RWPE2 (cell line): ENCODE measurements around the gene ROPN1L.
A peak's percentile ranks its signal among the peaks of the same experiment; 100 is the strongest.

Source experiments
- ATAC-seq: fragments of 200-7000 bp; cut with Tn5 transposase; 3 replicates; pipeline ENCODE4 v1.9.1; 2021; ENCODE audit warnings: low read depth
- DNase-seq: peaks from one replicate; pipeline ENCODE4 v3.0.0-alpha.2; 2020; ENCODE audit warnings: low spot score
- H3K27ac ChIP-seq: fragments of 450-650 bp; 2 replicates; pipeline ENCODE4 v1.5.1; 2017; ENCODE audit warnings: mild to moderate bottlenecking; ENCODE audit not compliant: poor library complexity, severe bottlenecking
- H3K27me3 ChIP-seq: fragments of 250-450 bp; sonication (Bioruptor Pico); 2 replicates; pipeline ENCODE4 v1.5.1; 2021; ENCODE audit warnings: mild to moderate bottlenecking, moderate library complexity; ENCODE audit not compliant: insufficient read depth, poor library complexity, severe bottlenecking
- H3K36me3 ChIP-seq: fragments of 250-450 bp; sonication (Bioruptor Pico); 2 replicates; pipeline ENCODE4 v1.5.1; 2020; ENCODE audit warnings: low read depth, mild to moderate bottlenecking, moderate library complexity
- H3K4me1 ChIP-seq: fragments of 250-450 bp; sonication (Bioruptor Pico); 2 replicates; pipeline ENCODE4 v1.5.1; 2021; ENCODE audit warnings: mild to moderate bottlenecking, moderate library complexity; ENCODE audit not compliant: insufficient read depth, poor library complexity, severe bottlenecking
- H3K4me3 ChIP-seq: fragments of 250-450 bp; sonication (Bioruptor Pico); 2 replicates; pipeline ENCODE4 v1.5.1; 2021; ENCODE audit warnings: mild to moderate bottlenecking, moderate library complexity; ENCODE audit not compliant: severe bottlenecking
- H3K9me3 ChIP-seq: fragments of 250-450 bp; sonication (Bioruptor Pico); 2 replicates; pipeline ENCODE4 v1.5.1; 2021; ENCODE audit warnings: mild to moderate bottlenecking, moderate library complexity; ENCODE audit not compliant: severe bottlenecking
- CTCF ChIP-seq: fragments of 450-650 bp; IDR thresholded peaks from one replicate; pipeline ENCODE4 v1.5.1; 2017; ENCODE audit warnings: mild to moderate bottlenecking, moderate library complexity; ENCODE audit not compliant: poor library complexity, severe bottlenecking

ROPN1L gene

GRCh38 chr5:10465726-10466125, 24.0 kb downstream of the ROPN1L start:
- TF ChIP-seq CTCF = no peak
- Histone ChIP-seq H3K4me3 (no peak overlapping the region), H3K27me3 (no peaks in the 10 kb centered on the region), H3K9me3 (no peaks in the 10 kb centered on the region), H3K36me3 (no peaks in the 10 kb centered on the region), H3K27ac (no peak overlapping the region), H3K4me1 (peaks cover 31% of the 10 kb centered on the region)
- no peak for ATAC-seq
- no peak for DNase-seq

- H3K4me3 ChIP-seq = no peak overlapping the region
- ATAC-seq (no peak), DNase-seq (no peak)
These were observed 24.9 kb downstream of the ROPN1L start for GRCh38 chr5:10466446-10467073.

GRCh38 chr5:10467281-10468198, 25.9 kb downstream of the ROPN1L start:
- DNase-seq (no peak), ATAC-seq (peak; percentile 80)
- H3K4me1 ChIP-seq = peaks cover 21% of the 10 kb centered on the region
- H3K27ac ChIP-seq = peak overlapping the region; percentile 44
- no peak for TF ChIP-seq CTCF
- no peaks in the 10 kb centered on the region for H3K36me3 ChIP-seq
- no peaks in the 10 kb centered on the region for H3K9me3 ChIP-seq
- no peak overlapping the region for H3K4me3 ChIP-seq
- H3K27me3 ChIP-seq = no peaks in the 10 kb centered on the region

More at GRCh38 chr5:10466446-10467073, 24.9 kb downstream of the ROPN1L start:
- peak overlapping the region; percentile 44 for H3K27ac ChIP-seq
- no peaks in the 10 kb centered on the region for H3K36me3 ChIP-seq
- H3K4me1 ChIP-seq = peaks cover 25% of the 10 kb centered on the region
- no peaks in the 10 kb centered on the region for H3K9me3 ChIP-seq
- TF ChIP-seq CTCF = no peak
- no peaks in the 10 kb centered on the region for H3K27me3 ChIP-seq

- TF ChIP-seq CTCF = no peak
- Histone ChIP-seq H3K4me3 (no peak overlapping the region), H3K36me3 (no peaks in the 10 kb centered on the region), H3K4me1 (peaks cover 21% of the 10 kb centered on the region), H3K9me3 (no peaks in the 10 kb centered on the region), H3K27me3 (no peaks in the 10 kb centered on the region), H3K27ac (peak overlapping the region; percentile 44)
- DNase-seq (no peak), ATAC-seq (peak; percentile 40; the same call in 1 of the 3 replicates)
These were observed 26.6 kb downstream of the ROPN1L start for GRCh38 chr5:10468256-10468655.
